ENCODE results near the gene FAM174B. TPM values are rescaled to one million over a fixed set of nuclear protein-coding genes. Genes with fewer than 3 reads are reported as not detected.

Gene FAM174B
- total and polyA plus RNA-seq, 8 donors, result 40.8 to 66.3 (median 48.7) TPM

DNA sequence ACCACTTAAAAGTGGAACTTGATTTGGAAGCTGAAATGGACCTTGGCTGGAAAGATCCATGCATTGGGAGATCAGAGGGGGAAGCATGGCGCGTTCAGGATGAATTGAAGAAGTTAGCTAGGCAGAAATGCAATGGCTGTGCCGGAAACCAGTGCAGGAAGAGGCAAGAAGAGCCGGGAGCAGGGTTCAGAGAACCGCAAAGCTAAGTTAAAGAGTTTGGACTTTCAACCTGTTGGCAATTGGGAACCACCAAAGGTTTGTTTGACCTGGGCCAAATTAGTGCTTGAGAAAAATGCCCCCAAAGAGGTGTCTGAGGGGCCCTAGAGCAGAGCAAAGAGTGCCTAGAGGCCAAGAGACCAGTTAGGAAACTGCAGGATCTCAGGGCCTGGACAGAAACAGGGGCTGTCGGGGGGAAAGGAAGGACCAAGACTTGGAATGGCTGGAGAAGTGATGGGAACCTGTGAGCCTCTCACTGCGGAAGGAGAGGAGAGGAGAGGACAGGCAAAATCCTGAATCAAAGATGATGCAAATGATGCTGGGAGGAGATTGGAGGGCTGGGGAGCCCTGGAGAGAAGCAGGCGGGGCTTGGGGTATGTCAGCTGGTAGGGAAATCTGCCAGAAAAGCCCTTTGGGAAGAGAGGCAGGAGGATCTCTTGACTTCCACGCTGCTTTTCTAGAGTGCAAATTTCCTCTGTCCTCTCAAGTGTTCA lies 49.3 kb downstream of the FAM174B start:
- Histone ChIP-seq H3K4me3 (no peak overlapping the region), H3K36me3 (no peaks in the 10 kb centered on the region), H3K27ac (no peak overlapping the region), H3K9me3 (no peaks in the 10 kb centered on the region), H3K4me1 (peaks cover 0 to 7% of the 10 kb centered on the region in 2 donors), H3K27me3 (no peaks in the 10 kb centered on the region)
- intact Hi-C loops (cut with DNase I), result no loop called here
- peak; percentile 16 for ATAC-seq
- DNase-seq, result no peak
- TF ChIP-seq, protein P1, sequence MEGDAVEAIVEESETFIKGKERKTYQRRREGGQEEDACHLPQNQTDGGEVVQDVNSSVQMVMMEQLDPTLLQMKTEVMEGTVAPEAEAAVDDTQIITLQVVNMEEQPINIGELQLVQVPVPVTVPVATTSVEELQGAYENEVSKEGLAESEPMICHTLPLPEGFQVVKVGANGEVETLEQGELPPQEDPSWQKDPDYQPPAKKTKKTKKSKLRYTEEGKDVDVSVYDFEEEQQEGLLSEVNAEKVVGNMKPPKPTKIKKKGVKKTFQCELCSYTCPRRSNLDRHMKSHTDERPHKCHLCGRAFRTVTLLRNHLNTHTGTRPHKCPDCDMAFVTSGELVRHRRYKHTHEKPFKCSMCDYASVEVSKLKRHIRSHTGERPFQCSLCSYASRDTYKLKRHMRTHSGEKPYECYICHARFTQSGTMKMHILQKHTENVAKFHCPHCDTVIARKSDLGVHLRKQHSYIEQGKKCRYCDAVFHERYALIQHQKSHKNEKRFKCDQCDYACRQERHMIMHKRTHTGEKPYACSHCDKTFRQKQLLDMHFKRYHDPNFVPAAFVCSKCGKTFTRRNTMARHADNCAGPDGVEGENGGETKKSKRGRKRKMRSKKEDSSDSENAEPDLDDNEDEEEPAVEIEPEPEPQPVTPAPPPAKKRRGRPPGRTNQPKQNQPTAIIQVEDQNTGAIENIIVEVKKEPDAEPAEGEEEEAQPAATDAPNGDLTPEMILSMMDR (IDR thresholded peaks at IDR 0.05), result no peak

DNA sequence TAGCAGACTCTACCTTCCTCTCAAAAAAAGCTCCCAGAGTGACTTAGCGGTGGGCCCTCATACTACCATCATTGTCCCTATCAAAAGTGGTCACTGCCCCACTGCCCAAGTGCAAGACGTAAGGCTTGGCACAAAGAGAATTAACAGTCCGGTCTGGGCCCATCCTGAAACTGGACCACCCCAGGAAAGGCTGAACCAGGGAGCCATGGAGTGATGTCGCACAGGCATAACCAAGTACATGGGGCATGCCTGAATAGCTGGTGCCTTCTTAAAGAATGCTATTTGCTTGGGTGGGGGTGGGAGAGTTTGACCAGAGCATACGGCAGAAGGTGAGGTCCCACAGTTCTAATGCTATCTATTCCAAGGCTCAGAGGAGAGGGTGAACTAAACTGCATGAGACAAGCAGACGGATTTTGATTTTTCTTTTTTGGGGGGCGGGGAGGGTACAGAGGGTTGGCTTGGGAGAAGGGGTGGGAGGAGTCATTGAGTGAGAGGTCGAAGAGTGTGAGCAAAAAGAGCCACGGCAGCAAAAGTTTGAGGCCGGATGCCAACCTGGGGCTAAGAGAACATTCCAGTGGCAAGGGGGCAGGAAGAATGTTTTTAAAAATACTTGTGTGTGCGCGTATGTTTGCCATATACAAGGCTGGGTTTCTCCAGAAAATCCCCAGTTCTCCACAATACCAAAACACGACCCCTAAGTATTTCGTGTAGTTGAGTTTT lies 50.2 kb downstream of the FAM174B start:
- TF ChIP-seq, protein P1 (IDR thresholded peaks at IDR 0.05), result no peak
- Histone ChIP-seq H3K4me1 (peaks cover 0 to 7% of the 10 kb centered on the region in 2 donors), H3K9me3 (no peaks in the 10 kb centered on the region), H3K36me3 (no peaks in the 10 kb centered on the region), H3K4me3 (no peak overlapping the region), H3K27me3 (no peaks in the 10 kb centered on the region), H3K27ac (no peak overlapping the region)
- intact Hi-C loops (cut with DNase I), result no loop called here
- ATAC-seq (no peak), DNase-seq (no peak)

DNA sequence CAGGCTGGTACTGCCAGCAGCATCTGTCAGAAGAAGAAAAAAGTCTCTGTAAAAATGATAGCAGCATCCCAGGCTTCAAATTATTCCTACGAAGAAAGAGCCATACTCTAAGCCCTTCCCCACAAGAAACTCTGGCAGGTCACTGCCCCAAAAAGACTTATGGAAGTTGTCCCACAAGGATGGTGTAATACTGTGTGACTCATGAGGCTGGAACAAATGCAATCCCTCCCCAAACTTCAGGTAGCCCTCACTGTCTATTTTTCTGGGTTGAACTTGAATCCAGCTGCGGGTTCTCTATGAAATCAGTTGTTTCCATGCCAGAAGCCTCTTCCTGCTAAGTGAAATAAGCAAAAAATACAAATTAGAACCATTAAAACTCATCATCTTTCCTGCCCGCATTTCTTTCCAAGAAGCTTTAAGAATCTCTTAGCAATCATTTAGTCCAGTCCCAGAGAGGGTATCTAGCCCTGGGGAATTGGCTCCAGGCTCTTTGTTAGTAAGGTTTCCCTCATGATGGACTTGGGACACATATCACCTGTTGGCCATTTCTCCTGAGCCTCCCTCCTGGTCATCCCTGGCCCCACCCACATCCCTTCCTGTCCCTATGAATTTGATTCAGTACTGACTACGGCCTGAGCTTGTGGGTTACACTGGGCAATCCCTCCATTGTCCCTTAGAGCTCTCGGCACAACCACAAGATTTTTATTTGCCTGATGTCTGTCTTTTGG lies 51.7 kb downstream of the FAM174B start:
- ATAC-seq (peak; percentile 39), DNase-seq (no peak)
- intact Hi-C loops (cut with DNase I), result no loop called here
- Histone ChIP-seq H3K27ac (no peak overlapping the region), H3K4me3 (no peak overlapping the region), H3K4me1 (peaks cover 0 to 7% of the 10 kb centered on the region in 2 donors), H3K9me3 (no peaks in the 10 kb centered on the region), H3K27me3 (no peaks in the 10 kb centered on the region), H3K36me3 (no peaks in the 10 kb centered on the region)
- TF ChIP-seq, protein P1 (IDR thresholded peaks at IDR 0.05), result no peak

DNA sequence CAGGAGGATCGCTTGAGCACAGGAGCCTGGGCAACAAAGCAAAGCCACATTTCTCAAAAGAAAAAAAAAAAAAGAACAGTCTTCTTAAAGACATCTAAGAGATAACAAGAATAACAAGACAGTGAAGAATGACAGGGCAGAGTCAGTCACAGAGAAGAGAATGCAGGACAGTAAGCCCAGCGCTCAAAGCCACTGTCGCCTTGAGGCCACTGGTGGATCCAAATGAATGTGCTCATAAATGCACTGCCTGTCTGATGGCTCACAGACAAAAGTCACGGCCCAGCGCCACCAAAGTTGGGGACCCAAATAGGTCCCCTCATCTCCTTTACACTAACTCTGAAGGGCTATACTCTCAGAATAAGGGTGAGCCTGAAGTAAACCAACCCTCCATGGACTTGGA lies 52.3 kb downstream of the FAM174B start:
- TF ChIP-seq, protein P1 (IDR thresholded peaks at IDR 0.05), result no peak
- Histone ChIP-seq H3K4me3 (no peak overlapping the region), H3K9me3 (no peaks in the 10 kb centered on the region), H3K27me3 (no peaks in the 10 kb centered on the region), H3K36me3 (no peaks in the 10 kb centered on the region), H3K27ac (no peak overlapping the region), H3K4me1 (peaks cover 0 to 7% of the 10 kb centered on the region in 2 donors)
- no peak for ATAC-seq
- DNase-seq, result no peak
- intact Hi-C loops (cut with DNase I), result no loop called here

DNA sequence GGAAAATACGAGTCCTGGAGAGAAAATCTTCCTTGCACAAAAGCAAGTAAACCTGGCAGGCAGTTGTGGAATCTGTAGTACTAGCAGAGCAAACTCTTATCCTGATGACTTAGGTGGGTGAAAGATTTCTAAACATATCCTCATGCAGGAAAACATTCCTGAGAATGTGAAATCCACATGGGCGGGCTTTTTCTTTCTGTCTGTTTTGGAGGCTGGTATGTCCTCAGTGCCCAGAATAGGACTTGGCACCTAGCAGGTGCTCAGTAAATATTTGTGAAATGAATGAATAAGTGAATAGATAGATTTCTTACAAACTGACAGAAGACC lies 53.3 kb downstream of the FAM174B start:
- intact Hi-C loops (cut with DNase I), result no loop called here
- Histone ChIP-seq H3K4me3 (no peak overlapping the region), H3K4me1 (peaks cover 0 to 7% of the 10 kb centered on the region in 2 donors), H3K27me3 (no peaks in the 10 kb centered on the region), H3K9me3 (no peaks in the 10 kb centered on the region), H3K36me3 (no peaks in the 10 kb centered on the region), H3K27ac (peak overlapping the region in 1 of 2 donors; percentile 30)
- peak; percentile 54 for ATAC-seq
- TF ChIP-seq, protein P1 (IDR thresholded peaks at IDR 0.05), result no peak
- DNase-seq, result peak in 1 of 4 donors; percentile 29

Data from left lung (tissue), 10 donors.